HG03060 (cell line): Measurements from ENCODE around the gene VWA8.
"Not testable (repeated sequence)": the region's sequence is repeated elsewhere in the genome, so short reads cannot be mapped to it uniquely, and the experiment has no call there.

Source experiments
- ATAC-seq: cut with Tn5 transposase; IDR thresholded peaks from one replicate; pipeline ENCODE4 v1.9.1; 2021; ENCODE audit warnings: low read depth, moderate number of reproducible peaks; ENCODE audit not compliant: unreplicated experiment

Gene VWA8

GRCh38 chr13:41812237-41812636, 148.7 kb downstream of the VWA8 start:
- ATAC-seq = no peak

- no peak for ATAC-seq
These were observed 149.3 kb downstream of the VWA8 start for GRCh38 chr13:41811588-41812021.

- ATAC-seq = no peak
These were observed 150.9 kb downstream of the VWA8 start for GRCh38 chr13:41809962-41810361.

DNA sequence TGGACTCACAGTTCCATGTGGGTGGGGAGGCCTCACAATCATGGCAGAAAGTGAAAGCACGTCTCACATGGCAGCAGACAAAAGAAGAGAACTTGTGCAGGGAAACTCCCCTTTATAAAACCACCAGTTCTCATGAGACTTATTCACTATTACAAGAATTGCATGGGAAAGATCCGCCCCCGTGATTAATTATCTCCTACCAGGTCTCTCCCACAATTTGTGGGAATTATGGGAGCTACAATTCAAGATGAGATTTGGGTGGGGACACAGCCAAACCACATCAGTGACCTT, 157.5 kb downstream of the VWA8 start:
- not testable (repeated sequence) for ATAC-seq

- ATAC-seq = no peak
These were observed 158.0 kb downstream of the VWA8 start for GRCh38 chr13:41802684-41803444.

- no peak for ATAC-seq
These were observed 158.7 kb downstream of the VWA8 start for GRCh38 chr13:41802043-41802683.

DNA sequence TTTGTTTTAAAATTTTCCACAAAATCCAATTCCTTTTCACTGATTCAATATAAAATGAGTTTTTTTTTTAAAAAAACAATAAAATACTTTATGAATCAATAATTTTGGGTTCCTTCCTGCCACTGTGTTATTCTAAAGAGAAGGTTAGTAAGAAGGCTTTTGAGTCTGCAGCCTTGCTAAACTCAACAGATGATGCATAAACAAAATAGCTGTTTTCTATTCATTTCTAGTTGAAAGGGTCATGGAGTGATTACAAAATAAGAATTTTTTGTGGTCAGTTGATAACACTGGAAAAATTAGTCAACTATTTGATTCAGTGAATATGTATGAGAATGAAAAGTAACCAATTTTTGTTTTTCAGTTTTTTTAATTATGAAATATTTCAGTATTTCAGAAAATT, 169.9 kb downstream of the VWA8 start:
- ATAC-seq = no peak

GRCh38 chr13:41788552-41788951, 172.4 kb downstream of the VWA8 start:
- ATAC-seq = no peak

- ATAC-seq = no peak
These were observed 175.3 kb downstream of the VWA8 start for GRCh38 chr13:41785402-41786172.

DNA sequence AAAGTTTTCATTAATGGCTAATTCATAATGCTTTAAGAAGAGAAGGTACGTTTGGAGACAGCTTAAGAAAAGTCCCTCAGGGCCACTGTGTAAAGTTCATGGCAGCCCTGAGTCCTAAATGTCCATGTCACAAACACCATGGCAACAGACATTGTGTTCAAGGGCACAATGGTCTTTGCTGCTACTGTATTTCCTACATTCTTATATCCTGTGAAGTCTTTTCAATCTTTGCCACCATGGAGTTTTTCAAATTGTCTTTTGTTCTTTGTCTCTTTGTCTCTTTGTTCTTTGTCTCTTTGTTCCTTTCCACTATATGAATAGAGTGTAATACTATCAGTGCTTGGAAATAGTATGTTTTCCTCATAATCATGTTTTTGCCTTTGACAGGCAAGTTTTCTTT, 178.8 kb downstream of the VWA8 start:
- no peak for ATAC-seq

DNA sequence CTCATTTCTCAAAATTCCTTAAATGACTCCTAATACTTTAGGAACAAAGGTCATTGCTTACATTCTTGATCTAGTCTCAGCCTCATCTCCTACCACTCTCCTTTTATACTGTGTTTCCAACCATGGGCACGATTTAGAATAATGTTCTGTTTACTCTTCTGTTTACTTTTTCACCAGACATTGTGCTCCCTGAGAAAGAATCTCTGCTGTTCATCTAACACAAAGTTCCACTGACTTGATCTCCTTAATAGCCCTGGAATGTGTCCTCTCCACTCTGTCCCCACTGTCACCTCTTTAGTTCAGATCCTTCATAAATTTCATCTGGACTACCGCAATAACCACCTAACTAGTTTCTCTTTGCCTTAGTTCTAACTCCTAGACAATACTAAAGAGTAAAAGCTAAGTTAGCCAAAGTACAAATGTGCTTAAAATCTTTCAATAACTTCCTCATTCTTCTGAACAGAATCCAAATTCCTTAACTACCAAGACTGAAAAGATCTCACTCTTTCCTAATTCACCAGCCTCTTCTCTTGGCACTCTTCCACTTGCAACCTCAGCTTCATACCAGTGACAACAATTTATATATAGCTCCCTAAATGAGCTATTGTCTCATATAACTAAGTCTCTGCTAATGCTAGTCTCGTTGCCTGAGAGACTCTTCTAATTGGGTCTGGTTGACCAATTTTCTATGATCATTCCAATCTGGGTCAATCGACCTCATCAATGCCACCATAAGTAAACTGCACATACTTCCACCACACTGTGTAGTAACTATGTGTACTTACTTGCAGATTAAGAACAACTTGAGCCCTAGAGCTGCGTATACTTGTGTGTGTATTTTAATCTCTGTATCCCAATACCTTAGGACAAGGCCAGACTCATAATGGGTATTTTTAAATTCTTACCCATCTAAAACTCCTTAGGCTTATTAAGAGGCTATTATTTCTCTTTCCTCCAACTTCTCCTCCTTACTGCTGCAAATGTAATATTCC, 179.9 kb downstream of the VWA8 start:
- no peak for ATAC-seq

DNA sequence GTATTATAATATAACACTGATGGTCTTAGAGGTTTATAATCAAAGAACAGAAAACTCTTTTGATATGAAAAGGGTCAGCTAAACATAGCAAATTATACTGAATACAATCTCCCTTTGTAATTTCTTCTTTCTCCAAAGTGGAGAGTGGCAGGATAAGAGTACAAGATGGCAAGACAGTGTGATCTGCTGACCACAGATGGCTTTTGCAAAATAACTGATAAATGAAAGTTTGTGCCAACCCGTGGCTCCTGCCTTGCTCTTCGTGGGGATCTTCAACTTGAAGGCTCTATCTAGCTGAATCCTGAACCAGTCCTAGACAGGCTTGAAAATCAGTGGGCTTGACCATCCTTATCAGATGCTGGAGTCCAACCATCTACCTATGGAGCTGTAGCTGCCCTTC, 185.7 kb downstream of the VWA8 start:
- no peak for ATAC-seq

DNA sequence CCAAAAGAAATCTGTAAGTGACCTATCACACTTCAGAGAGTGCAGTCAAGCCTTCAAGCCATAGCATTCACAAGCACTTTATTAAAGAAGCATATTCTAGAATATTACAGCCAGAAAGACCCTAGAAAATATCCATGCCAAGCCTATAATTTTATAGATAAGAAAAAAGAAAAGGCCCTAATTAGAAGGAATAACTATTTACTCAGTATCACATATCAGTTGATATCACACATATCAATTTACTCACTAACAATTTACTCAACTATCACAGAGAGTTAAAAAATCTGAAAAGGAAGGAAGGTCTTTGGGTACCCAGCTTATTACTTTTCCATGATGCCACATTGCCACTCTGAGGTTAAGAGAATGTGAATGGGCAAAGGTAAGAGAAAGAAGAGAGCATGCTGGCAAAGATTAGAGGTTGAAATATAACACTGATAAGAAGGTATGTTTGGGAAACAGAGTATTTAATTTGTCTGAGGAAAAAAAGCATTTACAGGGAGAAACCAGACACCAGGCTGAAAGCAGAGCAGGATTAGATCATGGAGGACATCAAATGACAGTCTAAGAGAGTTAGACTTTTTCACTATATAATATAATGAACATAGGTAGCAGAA, 186.2 kb downstream of the VWA8 start:
- no peak for ATAC-seq

- no peak for ATAC-seq
These were observed 193.1 kb downstream of the VWA8 start for GRCh38 chr13:41767801-41768200.

DNA sequence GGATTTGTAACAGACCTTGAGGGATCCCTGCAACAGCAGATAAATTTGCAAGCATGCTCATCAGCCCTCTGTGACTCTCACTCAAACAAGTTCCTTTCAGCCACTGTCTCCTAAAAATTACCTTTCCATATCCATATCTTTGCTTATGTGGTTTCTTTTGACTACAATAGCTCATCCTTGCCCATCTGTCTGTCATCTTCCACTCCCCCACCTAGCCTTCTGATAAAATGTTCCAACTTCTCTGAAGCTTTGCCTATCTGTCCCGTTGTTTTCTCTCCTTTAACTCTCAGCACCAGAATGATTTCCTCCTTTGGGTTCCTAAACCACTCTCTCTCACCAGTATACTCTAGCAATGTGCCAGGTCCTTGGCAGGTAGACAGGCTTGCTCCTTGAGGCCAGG, 194.5 kb downstream of the VWA8 start:
- ATAC-seq = no peak

GRCh38 chr13:41765813-41766212, 195.1 kb downstream of the VWA8 start:
- no peak for ATAC-seq

GRCh38 chr13:41765020-41765419, 195.9 kb downstream of the VWA8 start:
- ATAC-seq = no peak

GRCh38 chr13:41764558-41764957, 196.4 kb downstream of the VWA8 start:
- ATAC-seq = no peak

GRCh38 chr13:41763782-41764181, 197.1 kb downstream of the VWA8 start:
- no peak for ATAC-seq

DNA sequence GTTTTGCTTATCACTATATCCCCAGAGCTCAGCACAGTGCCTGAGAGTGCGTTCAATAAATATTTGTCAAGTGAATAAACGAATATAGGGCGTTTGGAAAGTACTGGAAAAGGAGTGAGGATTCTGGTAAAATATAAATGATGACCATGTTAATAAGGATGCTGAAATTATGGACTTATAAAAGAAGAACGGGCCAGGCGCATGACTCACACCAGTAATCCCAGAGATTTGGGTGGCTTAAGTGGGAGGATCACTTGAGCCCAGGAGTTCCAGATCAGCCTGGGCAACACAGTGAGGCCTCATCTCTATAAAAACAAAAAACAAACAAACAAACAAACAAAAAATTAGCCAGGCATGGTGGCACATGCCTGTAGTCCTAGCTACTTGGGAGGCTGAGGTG, 198.1 kb downstream of the VWA8 start:
- no peak for ATAC-seq
